Stimulated activated CD8-positive, alpha-beta memory T cell treated with anti-CD3 and anti-CD28 coated beads, Interleukin-12 subunit alpha, Interleukin-12 subunit beta, amount 100 ng/mL, for 24 hours (primary cell): Measurements from ENCODE around the gene FSHB.
"Not testable (repeated sequence)": the region's sequence is repeated elsewhere in the genome, so short reads cannot be mapped to it uniquely, and the experiment has no call there.

Experiments
- DNase-seq: peaks from one replicate; pipeline ENCODE4 v3.0.0-alpha.2; 2020; ENCODE audit errors: extremely low read depth

The FSHB gene

GRCh38 chr11:30230714-30231113 lies at the start of gene FSHB:
Gene FSHB, plus strand, starts transcription at chr11:30231014. Its CDS starts 889 bp downstream, at chr11:30231903.
- DNase-seq, result no peak

- no peak for DNase-seq
Measured at GRCh38 chr11:30186748-30187147, 44.1 kb upstream of the FSHB start.

DNA sequence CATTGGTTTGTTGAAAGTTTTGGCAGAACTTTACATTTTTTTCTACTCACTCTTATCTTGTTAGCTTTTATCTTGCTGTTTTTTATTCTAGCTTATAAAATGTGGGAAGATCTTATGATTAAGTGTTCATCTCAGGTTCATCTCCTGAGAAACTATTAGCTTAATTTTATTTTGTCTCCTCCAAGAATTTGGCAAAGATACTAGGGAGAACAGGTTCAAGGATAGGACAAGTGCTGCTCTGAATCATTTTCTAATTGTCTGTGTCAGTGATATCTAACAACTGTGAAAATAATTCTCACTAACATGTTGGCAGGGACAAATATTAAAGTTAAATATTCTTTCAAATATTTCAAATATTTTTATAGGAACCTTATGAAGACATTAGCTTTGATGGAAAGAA lies 38.2 kb upstream of the FSHB start:
- DNase-seq, result no peak

GRCh38 chr11:30196400-30197206 lies 34.2 kb upstream of the FSHB start:
- DNase-seq, result no peak

GRCh38 chr11:30197869-30198268 lies 32.9 kb upstream of the FSHB start:
- DNase-seq, result no peak

GRCh38 chr11:30202989-30203388 lies 27.8 kb upstream of the FSHB start:
- not testable (repeated sequence) for DNase-seq

DNA sequence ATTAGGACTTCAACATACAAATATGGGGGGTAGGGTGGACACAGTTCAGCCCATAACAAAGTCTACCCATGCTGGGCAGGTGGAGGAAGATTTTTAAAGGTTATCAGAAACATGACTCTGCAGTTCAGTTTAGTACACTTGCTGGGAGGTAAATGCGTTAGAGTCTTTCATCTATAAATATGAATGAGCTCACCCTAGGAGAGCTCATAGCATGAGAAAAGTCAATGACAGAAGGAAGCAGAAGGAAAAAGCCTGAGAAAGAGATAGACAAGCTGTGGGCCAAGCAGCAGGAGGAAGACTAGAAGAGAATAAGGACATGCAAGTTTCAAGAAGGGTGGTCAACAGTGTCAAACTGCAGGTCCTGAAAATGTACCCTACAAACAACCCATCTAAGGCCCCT lies 27.0 kb upstream of the FSHB start:
- no peak for DNase-seq

DNA sequence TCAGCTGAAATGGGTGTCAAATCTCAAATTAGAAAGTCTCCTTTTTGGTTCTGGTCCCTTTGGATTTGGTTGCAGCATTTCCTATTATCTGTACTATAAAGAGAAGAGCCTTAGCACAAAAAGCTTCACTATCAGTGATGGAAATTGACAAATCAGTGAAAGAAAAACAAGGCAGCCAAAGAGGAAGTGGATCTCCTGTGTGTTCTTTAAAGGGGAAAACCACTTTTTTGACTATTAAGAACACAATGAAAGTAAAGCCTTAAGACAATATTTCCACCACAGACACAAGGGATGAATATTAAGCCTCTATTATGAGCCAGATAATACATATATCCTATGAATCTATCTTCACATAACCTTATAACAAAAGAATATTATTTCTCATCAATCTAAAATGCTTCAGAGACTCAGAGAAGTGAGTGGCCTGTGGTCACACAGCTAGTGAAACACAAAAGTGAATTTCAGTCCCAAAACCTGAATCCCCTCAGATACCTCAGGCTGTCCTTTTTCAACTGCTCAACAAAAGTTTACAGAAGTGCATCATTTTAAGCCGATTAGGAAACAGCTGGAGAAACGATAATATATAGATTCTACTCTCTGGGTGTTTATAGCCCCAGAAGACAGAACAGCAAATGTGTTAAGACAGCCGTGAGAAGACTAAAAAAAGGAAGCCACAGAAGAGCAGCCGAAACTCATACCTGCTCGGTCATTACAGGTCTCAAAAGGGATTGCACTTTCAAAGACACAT lies 24.4 kb upstream of the FSHB start:
- no peak for DNase-seq

DNA sequence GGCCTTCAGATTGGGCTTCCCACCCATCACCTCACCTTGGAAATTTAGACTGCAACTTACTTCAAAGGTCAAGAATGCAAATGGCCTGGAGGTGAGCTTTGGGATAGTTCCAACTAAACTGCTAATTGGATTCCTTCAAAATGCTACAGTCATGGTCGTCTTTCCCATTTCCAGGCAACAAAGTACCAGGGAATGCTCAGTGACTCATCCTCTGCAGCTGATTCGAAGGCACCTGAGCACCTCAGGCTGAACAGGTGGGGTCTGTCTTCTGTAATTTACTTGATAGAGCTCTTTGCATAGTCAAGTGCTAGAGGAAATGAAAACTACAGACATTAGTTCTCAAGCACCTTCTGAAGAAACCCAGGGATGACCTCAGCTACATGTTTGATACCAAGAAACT lies 20.5 kb upstream of the FSHB start:
- no peak for DNase-seq

DNA sequence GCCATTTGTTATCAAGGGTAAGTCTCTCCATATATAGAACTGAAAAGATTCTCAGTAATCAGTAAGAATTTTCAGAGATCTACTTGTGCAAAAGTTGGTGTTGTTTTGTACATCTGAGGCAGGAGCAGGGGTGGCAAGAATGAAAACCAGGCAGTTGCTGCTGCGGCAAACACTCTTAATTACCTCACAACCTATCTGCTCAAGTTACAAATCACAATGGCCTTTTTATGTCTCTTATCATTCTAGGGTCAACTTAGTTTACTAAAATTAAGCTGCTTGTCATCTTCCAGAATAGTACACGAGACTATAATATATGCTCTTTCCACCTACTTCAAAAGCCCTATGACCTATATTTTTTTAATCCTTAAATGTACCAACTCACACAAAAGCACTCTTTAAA lies 14.3 kb upstream of the FSHB start:
- no peak for DNase-seq

- DNase-seq, result no peak
Measured at GRCh38 chr11:30218278-30218677, 12.5 kb upstream of the FSHB start.

GRCh38 chr11:30225642-30226041 lies 5.2 kb upstream of the FSHB start:
- DNase-seq, result no peak

DNA sequence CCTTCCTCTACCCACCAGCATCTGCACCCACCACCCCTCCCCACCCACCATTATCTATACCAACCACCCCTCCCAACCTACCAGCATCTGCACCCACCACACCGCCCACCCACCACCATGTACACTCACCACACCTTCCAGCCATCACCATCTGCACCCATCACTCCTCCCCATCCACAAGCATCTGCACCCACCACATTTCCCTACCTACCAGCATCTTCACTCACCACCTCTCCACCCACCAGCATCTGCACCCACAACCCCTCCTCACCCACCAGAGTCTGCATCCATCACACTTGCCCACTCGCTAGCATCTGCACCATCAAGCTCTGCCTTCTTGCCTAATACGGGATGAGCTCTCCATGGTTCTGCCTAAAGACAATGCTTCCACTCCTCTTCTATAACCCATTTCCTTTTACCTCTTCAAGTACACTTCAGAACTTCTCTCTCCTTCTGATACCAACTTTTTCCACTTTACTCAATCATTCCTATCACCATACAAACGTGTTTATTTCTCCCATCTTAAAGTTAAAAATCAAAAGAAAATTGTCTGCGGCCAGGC lies 2.4 kb upstream of the FSHB start:
- no peak for DNase-seq

DNA sequence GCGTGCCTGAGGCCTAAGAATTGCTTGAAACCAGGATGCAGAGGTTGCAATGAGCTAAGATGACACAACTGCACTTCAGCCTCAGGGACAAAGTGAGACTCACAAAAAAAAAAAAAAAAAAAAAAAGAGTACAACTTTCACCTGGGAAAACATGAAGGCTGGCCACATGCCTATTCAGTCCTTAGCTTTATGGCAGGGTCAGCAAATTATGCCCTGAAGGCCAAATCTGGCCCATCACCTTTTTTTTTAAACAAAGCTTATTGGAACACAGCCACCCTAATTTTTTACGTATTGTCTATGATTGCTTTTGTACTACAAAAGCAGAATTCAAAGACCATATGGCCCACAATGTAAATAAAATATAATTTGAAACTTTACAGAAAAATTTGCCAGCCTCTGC lies 8.2 kb downstream of the FSHB start:
- no peak for DNase-seq

DNA sequence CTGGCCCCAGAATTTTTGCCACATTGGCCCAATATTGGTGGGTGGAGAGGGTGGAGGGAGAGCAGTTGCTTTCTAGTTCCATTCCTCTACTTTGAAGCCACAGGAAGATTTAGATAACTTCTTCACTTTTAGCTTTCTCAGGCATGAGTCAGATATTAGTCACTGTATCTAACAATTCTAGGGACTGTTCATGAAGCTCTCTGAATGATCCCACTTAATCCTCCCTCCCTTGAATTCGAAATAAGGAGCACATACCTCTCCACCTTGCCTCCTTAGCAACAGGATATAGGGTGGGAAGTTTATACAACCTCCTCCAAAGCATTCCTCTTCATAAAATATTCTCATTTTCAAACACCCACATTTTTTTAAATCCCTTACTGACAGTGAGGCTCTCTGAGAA lies 13.5 kb downstream of the FSHB start:
- no peak for DNase-seq

DNA sequence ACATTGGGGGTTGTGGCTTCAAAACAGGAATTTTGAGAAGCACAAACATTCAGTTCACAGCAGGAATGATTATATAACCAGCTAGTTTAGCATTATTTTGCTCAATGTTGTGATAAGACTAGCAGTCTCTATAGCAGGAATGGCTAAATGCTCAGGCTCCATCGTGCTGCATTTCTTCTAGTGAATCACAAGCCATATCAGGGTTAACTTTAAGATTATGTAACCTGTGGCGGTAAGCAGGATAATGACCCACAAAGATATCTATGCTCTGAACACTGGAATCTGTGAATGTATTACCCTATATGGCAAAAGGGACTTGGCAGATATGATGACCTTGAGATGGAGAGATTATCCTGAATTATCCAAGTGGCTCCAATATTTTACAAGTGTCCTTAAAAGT lies 14.8 kb downstream of the FSHB start:
- no peak for DNase-seq

DNA sequence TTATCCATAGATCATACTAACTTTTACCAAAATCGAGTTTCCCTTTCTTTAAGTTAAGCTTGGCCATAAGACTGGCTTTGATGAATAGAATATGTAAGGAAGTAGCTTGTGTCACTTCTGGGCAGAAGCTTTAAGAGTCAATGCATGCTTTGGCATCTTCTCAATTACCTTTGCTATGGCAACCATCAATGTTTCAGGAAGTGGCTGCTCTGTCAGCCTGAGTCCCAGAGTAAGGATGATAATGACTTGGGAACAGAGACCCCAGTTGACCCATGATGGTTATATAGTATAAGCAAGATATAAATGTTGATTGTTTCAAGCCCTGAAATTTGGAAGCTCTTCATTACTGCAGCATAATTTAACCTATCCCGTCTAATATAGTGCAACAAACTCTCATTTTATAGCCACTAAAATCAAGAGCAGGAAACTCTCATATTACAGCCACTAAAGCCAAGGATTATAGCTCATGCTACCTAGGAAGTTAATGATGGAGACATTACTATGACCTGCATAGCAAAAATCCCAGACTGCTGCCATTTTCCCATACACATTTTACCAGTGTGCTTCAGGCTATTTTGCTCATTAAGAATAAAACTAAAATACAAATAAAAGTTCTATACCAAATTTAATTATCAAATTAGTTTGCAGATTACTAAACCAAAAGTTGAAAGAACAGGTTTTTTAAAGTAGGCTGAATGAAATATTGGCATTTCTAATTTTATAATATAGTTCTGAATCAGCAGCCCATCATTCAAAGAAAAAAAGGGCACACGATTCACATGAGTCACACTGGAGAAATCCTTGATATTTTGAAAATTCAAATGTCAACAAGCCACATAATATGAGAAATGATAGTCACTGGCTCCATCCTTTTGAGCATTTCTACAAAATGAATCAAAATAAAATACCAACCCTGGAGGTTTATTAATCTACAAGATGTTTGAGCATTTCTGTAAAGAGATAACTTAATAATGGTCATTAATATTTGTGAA lies 23.8 kb downstream of the FSHB start:
- DNase-seq, result no peak

GRCh38 chr11:30255637-30256036 lies 24.8 kb downstream of the FSHB start:
- no peak for DNase-seq

DNA sequence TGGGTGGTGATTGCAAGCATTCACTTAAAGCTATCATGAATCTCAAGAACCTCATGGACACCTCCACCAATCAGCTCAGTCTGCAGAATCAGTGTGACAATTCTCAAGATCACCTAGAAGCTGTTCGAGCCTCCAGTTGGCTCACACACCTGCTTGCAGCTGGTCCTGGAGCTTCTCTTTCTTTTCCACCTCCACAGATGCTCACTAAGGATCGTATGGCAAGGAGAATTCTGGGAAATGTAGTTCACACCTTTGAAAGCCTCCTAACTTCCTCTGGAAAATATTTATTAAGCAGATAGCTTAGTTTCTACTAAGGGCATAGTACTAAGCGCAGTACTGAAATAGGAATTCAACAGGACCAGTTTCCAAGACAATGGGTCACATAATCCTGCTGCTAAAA lies 26.2 kb downstream of the FSHB start:
- DNase-seq, result no peak

DNA sequence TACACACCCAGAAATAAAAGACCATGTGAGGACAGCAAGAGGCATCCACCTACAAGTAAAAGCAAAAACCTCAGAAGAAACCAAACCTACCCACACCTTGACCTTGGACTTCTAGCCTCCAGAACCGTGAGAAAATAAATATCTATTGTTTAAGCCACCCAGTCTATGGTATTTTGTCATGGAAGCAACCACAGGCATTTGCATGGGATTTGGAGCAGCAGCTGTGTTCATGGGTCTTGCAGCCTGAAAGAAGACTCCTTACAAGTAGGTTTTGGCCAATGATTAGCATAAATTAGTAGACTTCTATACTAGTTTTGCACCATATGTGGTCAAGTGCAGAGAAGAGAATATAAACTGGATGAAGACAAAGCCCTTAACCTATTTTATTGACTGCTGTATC lies 27.9 kb downstream of the FSHB start:
- DNase-seq, result no peak

- DNase-seq, result no peak
Measured at GRCh38 chr11:30260813-30261212, 30.0 kb downstream of the FSHB start.

DNA sequence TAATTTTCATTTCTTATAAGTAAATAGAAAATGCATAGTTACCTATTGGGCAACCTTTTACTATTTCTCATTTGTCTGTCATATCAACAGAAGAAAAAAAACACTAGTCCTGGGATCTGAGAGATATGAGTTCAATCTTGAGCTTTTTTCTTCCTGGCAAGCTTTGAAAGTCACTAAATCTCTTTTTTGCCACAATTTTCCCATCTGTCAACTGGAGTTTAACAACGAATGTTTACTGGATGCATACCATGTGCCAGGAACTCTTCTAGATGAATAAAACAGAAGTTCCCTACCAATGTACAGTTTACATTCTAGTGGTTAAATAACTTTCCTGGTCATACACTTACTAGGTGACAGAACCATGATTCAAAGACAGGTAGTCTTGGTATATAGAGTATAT lies 31.0 kb downstream of the FSHB start:
- no peak for DNase-seq
